GM18907 (cell line): ENCODE measurements around the gene RBP4.
"Not testable (repeated sequence)": the region's sequence is repeated elsewhere in the genome, so short reads cannot be mapped to it uniquely, and the experiment has no call there.

Source experiments
- ATAC-seq: cut with Tn5 transposase; IDR thresholded peaks from one replicate; pipeline ENCODE4 v1.9.1; 2021; ENCODE audit warnings: mild to moderate bottlenecking, moderate library complexity; ENCODE audit not compliant: unreplicated experiment

RBP4 gene

DNA sequence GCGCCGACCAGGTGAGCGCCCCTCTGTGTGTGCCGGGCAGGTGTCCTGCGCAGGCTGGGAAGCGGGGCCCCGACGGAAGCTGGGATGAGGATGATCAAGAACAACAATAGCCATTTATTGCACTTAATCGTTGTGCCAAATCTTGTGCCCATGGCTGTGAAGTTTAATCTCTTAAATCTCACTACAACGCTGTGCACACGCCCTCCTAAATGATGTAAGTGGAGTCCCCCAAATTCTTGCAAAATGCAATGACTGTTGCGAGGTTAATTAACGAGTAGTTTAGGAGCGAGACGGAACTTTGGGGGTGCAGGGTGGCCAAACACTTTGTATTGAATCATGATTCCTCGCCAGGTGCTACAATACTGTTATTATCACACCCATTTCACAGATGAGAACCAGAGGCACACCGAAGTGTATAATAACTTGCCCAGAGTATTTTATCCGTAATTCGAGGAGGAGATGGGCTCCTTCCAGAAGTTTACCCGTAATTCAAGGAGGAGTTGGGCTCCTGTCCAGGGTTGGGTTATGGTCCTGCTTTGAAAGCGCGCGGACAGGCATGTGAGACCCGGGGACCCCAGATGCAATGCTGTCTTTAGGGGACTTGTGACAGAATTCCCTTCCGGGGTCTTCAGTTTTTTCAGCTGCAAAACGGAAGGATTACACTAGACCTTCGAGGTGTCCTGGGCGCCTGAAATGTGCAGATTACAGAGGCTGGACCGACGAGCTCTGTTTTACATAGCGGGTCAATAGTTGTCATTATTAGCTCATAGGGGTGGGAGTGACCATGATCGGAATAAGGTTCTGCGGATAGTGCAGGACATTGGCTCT lies 33.5 kb downstream of the RBP4 start:
- ATAC-seq = no peak

DNA sequence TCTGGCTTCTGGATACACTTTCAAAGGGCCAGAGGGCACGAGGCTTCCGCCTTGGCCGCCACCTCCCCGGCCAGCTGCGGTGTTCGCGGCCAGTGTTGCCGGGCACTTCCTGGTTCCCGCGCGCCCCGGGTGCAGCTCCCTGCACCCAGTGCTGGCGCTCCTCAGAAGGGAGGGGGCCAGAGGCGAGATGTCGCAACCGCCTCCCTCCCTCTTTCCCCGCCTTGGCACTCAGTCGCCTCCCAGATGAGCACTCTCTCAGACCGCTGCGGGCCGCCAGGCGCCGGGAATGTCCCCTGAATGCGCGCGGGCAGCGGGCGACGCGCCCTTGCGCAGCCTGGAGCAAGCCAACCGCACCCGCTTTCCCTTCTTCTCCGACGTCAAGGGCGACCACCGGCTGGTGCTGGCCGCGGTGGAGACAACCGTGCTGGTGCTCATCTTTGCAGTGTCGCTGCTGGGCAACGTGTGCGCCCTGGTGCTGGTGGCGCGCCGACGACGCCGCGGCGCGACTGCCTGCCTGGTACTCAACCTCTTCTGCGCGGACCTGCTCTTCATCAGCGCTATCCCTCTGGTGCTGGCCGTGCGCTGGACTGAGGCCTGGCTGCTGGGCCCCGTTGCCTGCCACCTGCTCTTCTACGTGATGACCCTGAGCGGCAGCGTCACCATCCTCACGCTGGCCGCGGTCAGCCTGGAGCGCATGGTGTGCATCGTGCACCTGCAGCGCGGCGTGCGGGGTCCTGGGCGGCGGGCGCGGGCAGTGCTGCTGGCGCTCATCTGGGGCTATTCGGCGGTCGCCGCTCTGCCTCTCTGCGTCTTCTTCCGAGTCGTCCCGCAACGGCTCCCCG lies 34.4 kb downstream of the RBP4 start, which contains the start of gene FFAR4:
FFAR4 (plus strand) TSS at position 231 of the 842 bp plus-strand sequence; CDS start at position 287, 56 bp downstream.
- ATAC-seq = no peak

DNA sequence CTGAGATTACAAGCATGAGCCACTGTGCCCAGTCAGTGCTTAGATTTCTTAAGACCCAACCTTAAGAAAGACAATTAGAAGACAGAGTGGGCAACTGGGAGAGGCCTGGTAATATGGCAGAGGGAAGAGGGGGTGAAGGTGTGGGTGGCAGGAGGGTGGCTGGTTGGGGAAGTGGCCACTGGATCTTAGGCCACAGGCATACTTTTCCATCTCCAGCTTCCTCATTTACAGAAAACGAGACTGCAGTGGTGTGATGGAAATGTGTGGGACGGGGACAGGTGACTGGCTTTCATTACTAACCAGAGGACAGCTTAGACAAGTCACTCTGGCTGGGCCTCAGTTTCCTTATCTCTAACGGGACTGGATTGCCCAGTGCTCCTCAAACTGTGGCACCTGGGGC lies 35.6 kb downstream of the RBP4 start:
- ATAC-seq = no peak

DNA sequence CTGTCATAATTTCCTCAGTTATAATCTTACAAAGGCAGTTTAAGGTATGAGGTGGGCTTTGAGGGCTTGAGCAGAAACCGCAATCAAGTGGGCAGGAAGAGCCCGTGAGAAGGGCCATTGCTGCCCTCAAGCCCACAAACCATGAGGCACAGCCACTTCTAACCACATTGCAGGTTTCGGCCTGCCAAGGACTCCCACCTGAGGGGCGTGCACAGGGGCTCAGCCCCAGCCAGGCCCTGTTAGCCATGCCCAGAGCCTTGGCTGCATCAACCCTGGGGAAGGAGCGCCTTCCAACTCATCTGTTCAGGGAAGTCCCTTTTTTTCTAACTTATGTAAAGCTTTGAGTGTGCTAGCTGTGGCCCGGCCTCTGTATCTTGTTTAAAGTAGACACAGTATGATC lies 40.5 kb downstream of the RBP4 start:
- ATAC-seq = no peak

DNA sequence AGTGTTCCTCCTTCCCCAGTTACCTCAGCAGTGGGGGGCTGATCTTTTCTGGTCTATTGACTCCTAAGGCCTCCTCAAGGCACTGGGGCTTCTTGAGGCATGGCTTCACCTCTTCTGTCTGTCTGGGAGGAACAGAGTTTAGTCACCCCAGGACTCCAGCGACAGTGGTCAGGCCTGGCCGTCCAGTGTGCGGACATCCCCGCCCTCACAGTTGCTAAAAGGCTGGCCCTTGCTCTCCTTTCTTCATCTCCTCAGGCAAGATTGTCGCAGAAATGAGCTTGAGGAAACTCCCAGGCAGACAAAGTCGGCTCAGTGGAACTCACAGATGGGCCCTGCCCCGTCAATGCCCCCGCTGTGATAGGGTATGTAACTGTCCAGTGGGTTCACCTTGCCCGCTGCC lies 41.5 kb downstream of the RBP4 start:
- ATAC-seq = no peak

DNA sequence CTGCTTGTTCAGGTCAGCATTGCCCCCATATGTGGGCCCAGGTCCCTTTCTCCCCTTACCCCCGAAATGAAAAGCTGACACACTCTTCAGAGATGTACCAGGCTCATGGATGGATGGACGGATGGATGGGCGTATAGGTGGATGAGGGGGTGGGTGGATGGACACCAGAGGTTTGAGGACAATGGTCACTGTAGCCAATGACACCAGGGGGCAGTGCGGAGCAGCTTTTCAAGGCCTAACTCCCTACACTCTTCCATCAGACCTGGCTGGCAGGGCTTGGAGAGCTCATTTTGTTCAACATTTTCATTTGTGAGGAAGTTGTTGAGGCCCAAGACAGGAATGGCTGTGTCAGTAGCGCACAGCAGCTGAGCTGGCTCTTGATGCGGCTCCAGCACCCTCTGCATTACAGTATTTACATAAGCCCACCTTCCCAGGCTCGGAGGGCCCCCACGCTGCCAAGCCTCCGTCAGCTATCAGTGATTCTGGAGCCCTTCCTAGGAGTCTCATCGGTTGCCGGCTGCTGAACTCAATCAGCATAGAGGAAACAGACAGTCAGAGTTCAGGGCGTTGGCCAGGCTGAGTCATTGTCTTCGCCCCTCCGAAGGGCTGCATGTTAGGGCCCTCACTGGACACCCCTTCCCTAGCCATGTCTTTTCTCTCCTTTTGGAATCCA lies 46.1 kb downstream of the RBP4 start:
- peak; percentile 63 for ATAC-seq

DNA sequence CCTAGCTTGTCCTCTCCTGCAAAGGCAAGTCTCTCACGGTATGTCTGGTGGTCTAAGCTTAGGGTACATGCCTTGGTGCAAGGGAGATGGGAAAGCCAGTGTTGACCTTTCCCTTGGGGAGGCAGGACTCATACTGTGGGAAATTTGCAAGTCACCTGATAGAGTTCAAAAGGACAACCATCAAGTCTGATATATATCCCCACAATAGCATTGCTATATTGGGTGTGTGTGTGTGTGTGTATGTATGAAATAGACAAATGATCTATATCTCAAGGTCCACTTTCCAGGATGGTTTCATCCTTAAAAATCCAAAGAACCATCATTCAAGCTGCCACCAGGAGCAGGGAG lies 46.7 kb downstream of the RBP4 start:
- no peak for ATAC-seq

DNA sequence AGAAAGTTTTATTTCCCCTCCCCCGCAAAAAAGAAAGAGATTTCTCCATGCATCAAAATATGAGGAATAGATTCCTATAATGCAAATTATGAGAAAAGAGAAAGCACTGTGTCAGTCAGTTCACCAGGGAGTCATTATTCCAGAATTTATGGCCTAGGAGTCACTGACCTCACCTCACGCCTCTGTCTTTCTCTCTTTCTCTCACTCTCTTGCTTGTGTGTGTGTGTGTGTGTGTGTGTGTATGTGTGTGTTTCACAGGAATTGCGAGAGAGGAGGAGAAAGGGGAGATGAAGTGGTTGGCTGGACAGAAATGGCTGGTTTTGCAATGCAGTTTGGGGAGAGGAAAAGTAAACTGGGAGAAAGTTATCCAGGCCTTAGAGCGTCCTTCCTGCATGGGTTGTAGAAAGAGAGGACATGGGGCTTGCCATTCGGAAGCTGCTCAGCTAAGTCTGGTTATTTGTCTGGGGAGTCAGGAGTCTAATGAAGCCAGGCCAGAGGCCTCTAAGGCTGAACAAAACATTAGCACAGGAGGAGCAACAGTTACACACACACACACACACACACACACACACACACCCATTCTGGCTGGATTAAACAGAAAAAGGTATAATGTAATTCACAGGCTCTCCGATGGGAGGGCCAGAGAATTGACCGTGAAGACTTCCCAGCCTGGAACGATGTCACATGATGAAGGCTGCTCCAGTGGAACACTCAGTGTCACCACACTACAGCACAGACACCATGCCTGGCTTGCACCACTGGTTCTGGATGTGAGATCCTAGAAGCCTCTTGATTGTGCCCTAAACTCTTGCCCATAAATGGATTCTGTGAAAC lies 47.3 kb downstream of the RBP4 start:
- no peak for ATAC-seq

DNA sequence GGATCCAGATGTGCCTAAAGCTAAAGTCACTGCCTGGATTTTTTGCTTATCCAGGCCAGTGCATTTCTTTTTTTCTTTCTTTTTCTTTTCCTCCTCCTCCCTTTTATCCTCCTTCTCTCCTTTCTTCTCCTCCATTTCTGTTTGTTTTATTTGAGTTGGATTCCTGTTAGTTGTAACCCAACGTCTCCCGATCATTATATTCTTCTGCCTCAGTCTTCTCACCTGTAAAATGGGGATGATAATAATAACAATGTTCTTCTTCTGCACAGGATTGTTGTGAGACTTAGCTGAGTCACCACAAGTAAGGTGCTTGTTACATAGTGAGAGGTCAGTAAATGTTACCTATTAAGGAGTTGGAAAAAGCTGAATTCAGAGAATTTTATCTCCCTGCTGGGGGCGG lies 48.3 kb downstream of the RBP4 start:
- no peak for ATAC-seq

DNA sequence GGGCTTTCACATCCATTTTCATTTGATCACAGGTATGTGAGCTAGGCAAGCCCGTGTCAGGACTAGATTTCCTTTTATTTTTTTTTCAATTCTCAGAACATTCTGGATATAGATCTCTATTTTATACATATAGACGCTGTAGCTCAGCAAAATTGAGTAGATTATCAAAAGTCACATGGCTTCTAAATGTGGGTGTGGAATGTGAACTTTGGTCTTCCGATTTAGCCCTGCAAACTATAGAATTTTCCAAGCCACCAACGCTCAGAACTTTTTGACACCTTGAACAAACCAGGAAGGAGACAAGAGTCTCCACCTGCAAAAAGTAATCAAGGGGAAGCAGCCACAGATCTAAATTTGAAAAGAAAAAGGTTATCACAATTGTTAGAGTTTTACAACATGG lies 50.4 kb downstream of the RBP4 start:
- no peak for ATAC-seq

DNA sequence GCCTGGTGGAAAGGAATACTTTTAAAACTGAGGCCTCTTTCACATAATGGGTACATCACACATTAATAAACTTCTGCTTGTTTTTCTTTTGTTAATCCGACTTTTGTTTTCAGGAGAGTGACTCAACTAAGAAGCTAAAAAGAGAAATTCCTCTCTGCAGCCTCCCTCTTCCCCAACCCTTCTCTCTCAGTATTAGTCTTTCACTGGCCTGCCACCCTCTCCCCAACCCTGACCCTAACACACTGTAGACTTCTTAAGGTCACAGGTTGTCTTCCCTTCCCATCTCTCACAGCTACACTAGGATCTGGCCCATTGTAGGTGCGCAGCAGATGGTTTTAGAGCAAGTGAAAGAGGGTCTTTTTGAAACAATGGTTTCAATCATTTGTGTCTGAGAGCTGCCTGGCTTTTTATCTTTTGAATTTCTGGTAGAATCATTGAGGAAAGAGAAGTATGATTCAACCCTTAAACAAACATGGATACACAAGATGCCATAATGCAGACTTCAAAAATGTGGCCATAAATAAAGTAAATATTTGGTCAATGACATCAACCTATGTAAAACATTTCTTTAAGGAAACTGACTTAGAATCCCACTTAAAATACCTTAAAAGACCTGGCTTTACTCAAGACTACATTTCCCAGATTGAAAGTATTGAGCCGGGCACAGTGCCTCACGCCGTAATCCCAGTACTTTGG lies 52.5 kb downstream of the RBP4 start:
- no peak for ATAC-seq

DNA sequence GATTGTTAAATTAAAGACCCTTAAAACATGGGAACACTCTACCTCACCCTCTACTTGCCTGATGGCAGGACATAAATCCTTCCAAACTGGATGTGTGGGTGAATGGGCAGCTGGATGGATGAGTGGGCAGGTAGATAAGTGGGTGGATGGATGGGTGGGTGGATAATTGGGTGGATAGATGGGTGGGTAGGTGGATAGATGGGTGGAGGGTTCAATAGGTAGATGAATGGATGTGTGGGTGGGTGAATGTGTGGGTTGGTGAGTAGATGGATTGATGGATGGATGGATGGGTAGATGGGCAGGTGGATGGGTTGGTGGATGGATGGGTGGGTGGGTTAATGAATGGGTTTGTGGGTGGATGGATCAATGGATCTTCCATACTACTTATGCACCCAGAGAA lies 53.5 kb downstream of the RBP4 start:
- ATAC-seq = no peak

DNA sequence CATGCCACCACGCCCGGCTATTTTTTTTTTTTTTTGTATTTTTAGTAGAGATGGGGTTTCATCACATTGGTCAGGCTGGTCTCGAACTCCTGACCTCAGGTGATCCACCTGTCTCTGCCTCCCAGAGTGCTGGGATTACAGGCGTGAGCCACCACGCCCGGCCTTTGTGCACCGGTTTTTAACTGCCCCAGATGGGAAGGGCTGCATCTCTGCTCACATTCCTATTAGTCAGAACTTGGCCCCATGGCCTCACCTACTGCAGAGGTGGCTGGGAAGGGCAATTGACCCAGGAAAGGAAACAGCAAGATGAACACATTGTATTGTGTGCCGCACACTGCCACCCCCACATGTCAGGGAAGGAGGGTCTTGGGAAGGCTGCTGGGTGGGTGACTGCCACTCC lies 54.0 kb downstream of the RBP4 start:
- ATAC-seq = not testable (repeated sequence)

DNA sequence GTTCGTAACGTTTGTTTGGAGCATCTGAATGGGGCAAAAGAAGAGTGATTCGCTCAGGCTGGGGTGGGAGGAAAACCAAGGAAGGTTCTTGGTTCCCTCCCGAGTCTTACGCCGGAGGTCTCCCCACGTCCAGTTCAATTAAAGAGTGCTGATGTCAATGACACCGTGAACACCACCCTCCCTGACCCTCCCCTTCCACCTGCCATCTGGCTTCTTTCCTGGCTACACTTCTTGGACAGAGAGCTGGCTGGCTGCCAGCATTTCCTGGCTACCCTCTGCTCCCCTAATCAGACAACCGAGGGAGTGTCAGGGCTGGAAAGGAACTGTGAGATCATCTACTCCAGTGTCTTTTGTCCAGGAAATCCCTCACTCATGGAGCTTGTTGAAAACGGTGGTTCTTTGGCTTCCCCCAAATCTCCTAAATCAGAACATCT lies 58.7 kb downstream of the RBP4 start:
- ATAC-seq = no peak
